ENCODE results near the gene POLK. TPM values are rescaled to one million over a fixed set of nuclear protein-coding genes. Genes with fewer than 3 reads are reported as not detected.
"Not testable (repeated sequence)": the region's sequence is repeated elsewhere in the genome, so short reads cannot be mapped to it uniquely, and the experiment has no call there.

Gene POLK
- total RNA-seq: 40.4 and 41.6 TPM in 2 replicates

- peak; percentile 99 for DNase-seq
- intact Hi-C loops (cut with micrococcal nuclease): loop anchor here (1.0 to 5.0 kb wide), 8 partner anchors 13 to 459 kb away; partner anchors contain the start of genes ANKRD31, GCNT4, HMGCR and POC5
- Mint-ChIP-seq H3K27ac (peak within 1 kb of the TSS; percentile 96), H3K27me3 (no peaks in the 10 kb centered on the region), H3K9me3 (peaks cover 3% of the 10 kb centered on the region), H3K4me1 (peaks cover 40% of the 10 kb centered on the region), H3K4me3 (peak within 1 kb of the TSS; percentile 95), H3K36me3 (ENCODE audit: low read depth) (peaks cover 18% of the 10 kb centered on the region)
Observed at GRCh38 chr5:75511435-75512382, at the start of gene POLK, which contains the start of gene CERT1. POLK (plus strand) TSS chr5:75511891. CERT1 (minus strand) TSS chr5:75511629; CDS start chr5:75511207, 422 bp downstream.

- DNase-seq: no peak
- Mint-ChIP-seq H3K9me3 (peaks cover 14% of the 10 kb centered on the region), H3K27ac (no peak overlapping the region), H3K4me1 (peaks cover 25% of the 10 kb centered on the region), H3K36me3 (ENCODE audit: low read depth) (peaks cover 27% of the 10 kb centered on the region), H3K27me3 (no peaks in the 10 kb centered on the region), H3K4me3 (no peak overlapping the region)
- intact Hi-C loops (cut with micrococcal nuclease): no loop called here
Observed at GRCh38 chr5:75463726-75464125, 48.0 kb upstream of the POLK start.

GRCh38 chr5:75465480-75465879, 46.2 kb upstream of the POLK start:
- Mint-ChIP-seq H3K27ac (no peak overlapping the region), H3K27me3 (no peaks in the 10 kb centered on the region), H3K4me1 (peaks cover 25% of the 10 kb centered on the region), H3K36me3 (ENCODE audit: low read depth) (peaks cover 33% of the 10 kb centered on the region), H3K4me3 (no peak overlapping the region), H3K9me3 (peaks cover 17% of the 10 kb centered on the region)
- intact Hi-C loops (cut with micrococcal nuclease): no loop called here
- no peak for DNase-seq

GRCh38 chr5:75466006-75466716, 45.5 kb upstream of the POLK start:
- Mint-ChIP-seq H3K9me3 (peaks cover 18% of the 10 kb centered on the region), H3K36me3 (ENCODE audit: low read depth) (peaks cover 35% of the 10 kb centered on the region), H3K27me3 (no peaks in the 10 kb centered on the region), H3K4me3 (no peak overlapping the region), H3K27ac (no peak overlapping the region), H3K4me1 (peaks cover 23% of the 10 kb centered on the region)
- intact Hi-C loops (cut with micrococcal nuclease): no loop called here
- no peak for DNase-seq

- Mint-ChIP-seq H3K36me3 (ENCODE audit: low read depth) (peaks cover 31% of the 10 kb centered on the region), H3K4me3 (no peak overlapping the region), H3K4me1 (peaks cover 12% of the 10 kb centered on the region), H3K27ac (no peak overlapping the region), H3K9me3 (peaks cover 18% of the 10 kb centered on the region), H3K27me3 (no peaks in the 10 kb centered on the region)
- no peak for DNase-seq
- intact Hi-C loops (cut with micrococcal nuclease): no loop called here
Observed at GRCh38 chr5:75468593-75468992, 43.1 kb upstream of the POLK start.

- Mint-ChIP-seq H3K27me3 (no peaks in the 10 kb centered on the region), H3K4me1 (peaks cover 10% of the 10 kb centered on the region), H3K36me3 (ENCODE audit: low read depth) (peaks cover 32% of the 10 kb centered on the region), H3K9me3 (peaks cover 18% of the 10 kb centered on the region), H3K27ac (no peak overlapping the region), H3K4me3 (no peak overlapping the region)
- intact Hi-C loops (cut with micrococcal nuclease): no loop called here
- no peak for DNase-seq
Observed at GRCh38 chr5:75469017-75469416, 42.7 kb upstream of the POLK start.

- peaks cover 18% of the 10 kb centered on the region for H3K9me3 Mint-ChIP-seq
- no peak for DNase-seq
- H3K27ac Mint-ChIP-seq: no peak overlapping the region
- H3K27me3 Mint-ChIP-seq: no peaks in the 10 kb centered on the region
- intact Hi-C loops (cut with micrococcal nuclease): no loop called here
- H3K4me3 Mint-ChIP-seq: no peak overlapping the region
- H3K4me1 Mint-ChIP-seq: peaks cover 6% of the 10 kb centered on the region
- H3K36me3 Mint-ChIP-seq (ENCODE audit: low read depth): peaks cover 34% of the 10 kb centered on the region
Observed at GRCh38 chr5:75471193-75471592, 40.5 kb upstream of the POLK start.

GRCh38 chr5:75472973-75473372, 38.7 kb upstream of the POLK start:
- DNase-seq: no peak
- Mint-ChIP-seq H3K9me3 (peaks cover 15% of the 10 kb centered on the region), H3K36me3 (ENCODE audit: low read depth) (peaks cover 36% of the 10 kb centered on the region)

GRCh38 chr5:75473463-75473862, 38.2 kb upstream of the POLK start:
- no peak overlapping the region for H3K4me3 Mint-ChIP-seq
- no peak for DNase-seq
- peaks cover 34% of the 10 kb centered on the region for H3K36me3 Mint-ChIP-seq (ENCODE audit: low read depth)
- H3K27ac Mint-ChIP-seq: no peak overlapping the region
- intact Hi-C loops (cut with micrococcal nuclease): no loop called here
- H3K4me1 Mint-ChIP-seq: peaks cover 2% of the 10 kb centered on the region
- peaks cover 14% of the 10 kb centered on the region for H3K9me3 Mint-ChIP-seq
- H3K27me3 Mint-ChIP-seq: no peaks in the 10 kb centered on the region

More at GRCh38 chr5:75472973-75473372, 38.7 kb upstream of the POLK start:
- H3K27me3 Mint-ChIP-seq: no peaks in the 10 kb centered on the region
- H3K4me1 Mint-ChIP-seq: peaks cover 2% of the 10 kb centered on the region
- no peak overlapping the region for H3K27ac Mint-ChIP-seq
- no peak overlapping the region for H3K4me3 Mint-ChIP-seq
- intact Hi-C loops (cut with micrococcal nuclease): no loop called here

GRCh38 chr5:75475364-75475763, 36.3 kb upstream of the POLK start:
- intact Hi-C loops (cut with micrococcal nuclease): no loop called here
- H3K4me3 Mint-ChIP-seq: no peak overlapping the region

GRCh38 chr5:75481024-75481423, 30.7 kb upstream of the POLK start:
- Mint-ChIP-seq H3K36me3 (ENCODE audit: low read depth) (peaks cover 30% of the 10 kb centered on the region), H3K27ac (no peak overlapping the region), H3K27me3 (no peaks in the 10 kb centered on the region), H3K4me3 (no peak overlapping the region), H3K9me3 (peaks cover 16% of the 10 kb centered on the region), H3K4me1 (peaks cover 6% of the 10 kb centered on the region)
- DNase-seq: no peak
- intact Hi-C loops (cut with micrococcal nuclease): no loop called here

More at GRCh38 chr5:75475364-75475763, 36.3 kb upstream of the POLK start:
- peaks cover 21% of the 10 kb centered on the region for H3K36me3 Mint-ChIP-seq (ENCODE audit: low read depth)
- no peak overlapping the region for H3K27ac Mint-ChIP-seq
- H3K4me1 Mint-ChIP-seq: peaks cover 2% of the 10 kb centered on the region
- H3K27me3 Mint-ChIP-seq: no peaks in the 10 kb centered on the region
- DNase-seq: no peak
- peaks cover 5% of the 10 kb centered on the region for H3K9me3 Mint-ChIP-seq

- peaks cover 33% of the 10 kb centered on the region for H3K36me3 Mint-ChIP-seq (ENCODE audit: low read depth)
- no peaks in the 10 kb centered on the region for H3K27me3 Mint-ChIP-seq
- intact Hi-C loops (cut with micrococcal nuclease): no loop called here
- H3K4me3 Mint-ChIP-seq: no peak overlapping the region
- H3K27ac Mint-ChIP-seq: no peak overlapping the region
- peaks cover 24% of the 10 kb centered on the region for H3K9me3 Mint-ChIP-seq
- H3K4me1 Mint-ChIP-seq: peaks cover 7% of the 10 kb centered on the region
- DNase-seq: no peak
Observed at GRCh38 chr5:75482482-75482881, 29.2 kb upstream of the POLK start.

- Mint-ChIP-seq H3K27ac (no peak overlapping the region), H3K36me3 (ENCODE audit: low read depth) (peaks cover 46% of the 10 kb centered on the region), H3K27me3 (no peaks in the 10 kb centered on the region), H3K4me1 (peaks cover 10% of the 10 kb centered on the region), H3K4me3 (no peak overlapping the region), H3K9me3 (peaks cover 32% of the 10 kb centered on the region)
- no peak for DNase-seq
- intact Hi-C loops (cut with micrococcal nuclease): no loop called here
Observed at GRCh38 chr5:75484605-75485004, 27.1 kb upstream of the POLK start.

- Mint-ChIP-seq H3K36me3 (ENCODE audit: low read depth) (peaks cover 62% of the 10 kb centered on the region), H3K4me1 (peaks cover 12% of the 10 kb centered on the region), H3K9me3 (peaks cover 36% of the 10 kb centered on the region)
- H3K4me3 Mint-ChIP-seq; H3K27ac Mint-ChIP-seq; DNase-seq; H3K27me3 Mint-ChIP-seq; intact Hi-C loops (cut with micrococcal nuclease): not testable (repeated sequence)
Observed at GRCh38 chr5:75489847-75490246, 21.8 kb upstream of the POLK start.
